HepG2 (cell line): Measurements from ENCODE around the gene CFAP99. TPM values are rescaled to one million over a fixed set of nuclear protein-coding genes. Genes with fewer than 3 reads are reported as not detected.

Experiments used
- ATAC-seq: fragments of 200-7000 bp; cut with Tn5 transposase; 3 replicates; pipeline ENCODE4 v1.9.1; 2020; ENCODE audit warnings: mild to moderate bottlenecking, moderate library complexity
- BruUV-seq: library from RNA; stranded (reverse); fragments of 400-500 nt; replicated peaks from 2 replicates; lab custom pipeline; 2021; lab: Mats Ljungman, UMichigan
- CTCF ChIA-PET: fragments of 300-600 bp; formaldehyde crosslinking; extraction: SDS; loops from one replicate; lab custom pipeline; 2021; ENCODE audit warnings: low total read pairs, inconsistent platforms, low intra/inter-chr PET ratio; lab: Yijun Ruan, JAX
- POLR2A ChIA-PET: fragments of 350-600 bp; sonication (Branson Sonifier 250); formaldehyde crosslinking; loops from one replicate; lab custom pipeline; 2020; ENCODE audit warnings: antibody characterized with exemption, inconsistent platforms; lab: Yijun Ruan, JAX
- DNase-seq: peaks from one replicate; pipeline ENCODE4 v3.0.0-alpha.2; 2015; ENCODE audit warnings: low spot score
- FAIRE-seq: peaks from 3 replicates; lab custom pipeline; 2011; peaks lifted over from hg19 to GRCh38; lab: Jason Lieb, UNC
- H2AFZ ChIP-seq: one replicate; pipeline ENCODE4 v1.6.1; 2011; ENCODE audit warnings: low read length, inconsistent platforms
- H3K27ac ChIP-seq: fragments of 300-600 bp; 3 replicates; pipeline ENCODE4 v1.8.0; 2011; ENCODE audit warnings: mixed run types, mild to moderate bottlenecking, mixed read lengths, low read length, inconsistent platforms; ENCODE audit not compliant: insufficient read depth; ENCODE audit errors: extremely low read length
- H3K27me3 ChIP-seq, 2 experiments: fragments of 200-600 bp in 1 of 2; 2 replicates in 1 of 2; 3 replicates in 1 of 2; pipeline versions ENCODE4 v1.6.0 to v1.8.0; 2011; ENCODE audit warnings: low read length in 2 of 2, mild to moderate bottlenecking in 2 of 2, moderate library complexity in 2 of 2, inconsistent platforms in 1 of 2; ENCODE audit not compliant: insufficient read depth in 2 of 2, control insufficient read depth in 1 of 2
- H3K36me3 ChIP-seq, 2 experiments: fragments of 200-600 bp in 1 of 2; replicated peaks in 1 of 2; 2 replicates in 1 of 2; 3 replicates in 1 of 2; pipeline versions ENCODE4 v1.5.1 to v1.8.0; 2011; ENCODE audit warnings: low read length in 2 of 2, inconsistent platforms in 1 of 2; ENCODE audit not compliant: insufficient read depth in 2 of 2, control insufficient read depth in 1 of 2
- H3K4me1 ChIP-seq: 2 replicates; pipeline ENCODE4 v1.5.1; 2012; ENCODE audit warnings: low read length, inconsistent platforms; ENCODE audit not compliant: insufficient read depth
- H3K4me2 ChIP-seq: 2 replicates; pipeline ENCODE4 v1.6.0; 2011; ENCODE audit warnings: low read depth, low read length, inconsistent platforms
- H3K4me3 ChIP-seq, 3 experiments: fragments of 200-600 bp in 1 of 3; sonication (generic), shearing (Covaris generic) in 1 of 3; replicated peaks in 1 of 3; 2 replicates each; pipeline ENCODE4 v1.5.1; 2011 to 2016; ENCODE audit warnings: low read length in 3 of 3, inconsistent platforms in 2 of 3, low read depth in 2 of 3, mild to moderate bottlenecking in 2 of 3, control low read depth in 1 of 3, mixed read lengths in 1 of 3; ENCODE audit not compliant: insufficient read depth in 1 of 3
- H3K79me2 ChIP-seq: one replicate; pipeline ENCODE4 v1.6.1; 2011; ENCODE audit warnings: low read length, inconsistent platforms; ENCODE audit not compliant: insufficient read depth
- H3K9ac ChIP-seq: 2 replicates; pipeline ENCODE4 v1.6.0; 2011; ENCODE audit warnings: mild to moderate bottlenecking, low read depth, low read length, inconsistent platforms; ENCODE audit not compliant: insufficient read depth
- H3K9me3 ChIP-seq: 2 replicates; pipeline ENCODE4 v1.5.1; 2012; ENCODE audit warnings: mild to moderate bottlenecking, low read length
- H4K20me1 ChIP-seq: 2 replicates; pipeline ENCODE4 v1.6.0; 2011; ENCODE audit warnings: inconsistent platforms, mild to moderate bottlenecking, low read length, moderate library complexity; ENCODE audit not compliant: insufficient read depth
- HOXA3 ChIP-seq: sonication (generic); formaldehyde crosslinking; IDR thresholded peaks from 2 replicates; pipeline ENCODE4 v1.5.0; 2020; ENCODE audit warnings: missing genetic modification reagents
- RARG ChIP-seq: sonication (generic); formaldehyde crosslinking; IDR thresholded peaks from 2 replicates; pipeline ENCODE4 v1.4.0; 2020; ENCODE audit warnings: low read depth, mild to moderate bottlenecking, missing genetic modification reagents
- ZNF564 ChIP-seq: sonication (generic); formaldehyde crosslinking; IDR thresholded peaks from 2 replicates; pipeline ENCODE4 v1.8.1; 2023; ENCODE audit warnings: mild to moderate bottlenecking, missing genetic modification reagents
- WGBS: methylation state at CpG from one replicate; pipeline ENCODE4 v1.1.6; 2017; ENCODE audit warnings: low lambda C conversion rate; 5-methylcytosine and 5-hydroxymethylcytosine counted together
- in situ Hi-C: cut with HindIII; loops from 2 replicates; pipeline ENCODE4 v1.10.0; 2017; ENCODE audit warnings: low pct_unique_long_range_greater_than_20kb; ENCODE audit not compliant: extremely low pct_ligation_motif_present
- intact Hi-C: fragments of 100-400 bp; cut with micrococcal nuclease; formaldehyde crosslinking; loops from one replicate; pipeline ENCODE4 v1.10.0; 2022; ENCODE audit not compliant: unreplicated experiment
- polyA plus RNA-seq, 8 experiments: library from polyadenylated mRNA; depleted of rRNA in 3 of 8; stranded (reverse) in 7 of 8; unstranded in 1 of 8; fragments of >200 nt; fragmentation: Illumina TruSeq in 4 of 8; extraction: Trizol in 4 of 8; gene quantifications; 2 replicates each; pipeline versions ENCODE4 v1.2.1 to v1.2.3, GENCODE V29; 2011 to 2016; ENCODE audit warnings: low read depth in 4 of 8, missing spikeins in 1 of 8, mixed read lengths in 1 of 8; ENCODE audit not compliant: insufficient read depth in 1 of 8
- total RNA-seq, 5 experiments: library from RNA; depleted of rRNA; stranded (reverse); fragments of >200 nt; fragmentation: Illumina TruSeq; extraction: Trizol; gene quantifications; 2 replicates each; pipeline ENCODE4 v1.2.3, GENCODE V29; 2016; ENCODE audit warnings: low read depth in 1 of 5
- TF ChIP-seq, protein P1 (sequence below): IDR thresholded peaks from 2 replicates; pipeline ENCODE4 v1.6.1; 2016; ENCODE audit warnings: mild to moderate bottlenecking

The CFAP99 gene
- total and polyA plus RNA-seq, 2 of the 13 experiments (the other 11 are each of a cell fraction or from before 2014, with no cell fraction given): not detected

- WGBS: 34% methylated on average over 5 of the region's 23 CpGs
- H3K4me2 ChIP-seq: no peak overlapping the region
- no peak for DNase-seq
- H2AFZ ChIP-seq: no peak overlapping the region
- no peaks in the 10 kb centered on the region for H4K20me1 ChIP-seq
- TF ChIP-seq HOXA3 (CRISPR knock-in tag) (no peak), RARG (CRISPR knock-in tag) (no peak), ZNF564 (CRISPR knock-in tag) (0 out of 2 replicates have a peak, but pooled peaks have one; percentile 45)
- TF ChIP-seq, protein P1, sequence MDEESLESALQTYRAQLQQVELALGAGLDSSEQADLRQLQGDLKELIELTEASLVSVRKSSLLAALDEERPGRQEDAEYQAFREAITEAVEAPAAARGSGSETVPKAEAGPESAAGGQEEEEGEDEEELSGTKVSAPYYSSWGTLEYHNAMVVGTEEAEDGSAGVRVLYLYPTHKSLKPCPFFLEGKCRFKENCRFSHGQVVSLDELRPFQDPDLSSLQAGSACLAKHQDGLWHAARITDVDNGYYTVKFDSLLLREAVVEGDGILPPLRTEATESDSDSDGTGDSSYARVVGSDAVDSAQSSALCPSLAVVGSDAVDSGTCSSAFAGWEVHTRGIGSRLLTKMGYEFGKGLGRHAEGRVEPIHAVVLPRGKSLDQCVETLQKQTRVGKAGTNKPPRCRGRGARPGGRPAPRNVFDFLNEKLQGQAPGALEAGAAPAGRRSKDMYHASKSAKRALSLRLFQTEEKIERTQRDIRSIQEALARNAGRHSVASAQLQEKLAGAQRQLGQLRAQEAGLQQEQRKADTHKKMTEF (CRISPR knock-in tag): no peak
- TF ChIP-seq, all 625 proteins: peak for 1
- FAIRE-seq (no peak), ATAC-seq (peak; percentile 32; the same call in 2 of the 3 replicates)
- in situ Hi-C loops (no loop called here), intact Hi-C loops (no loop called here)
- ChIA-PET POLR2A (no interaction called here), CTCF (no interaction called here)
- no peaks in the 10 kb centered on the region for H3K36me3 ChIP-seq
- no peak overlapping the region for H3K9ac ChIP-seq
- H3K4me1 ChIP-seq: peaks cover 15% of the 10 kb centered on the region
- no peaks in the 10 kb centered on the region for H3K9me3 ChIP-seq
- no TSS peak for BruUV-seq
- H3K4me3 ChIP-seq: no peak overlapping the region
- H3K79me2 ChIP-seq: no peaks in the 10 kb centered on the region
- H3K27me3 ChIP-seq: peaks cover 7 to 65% of the 10 kb centered on the region in 2 experiments; a peak in 4 of 5 replicates
- no peak overlapping the region for H3K27ac ChIP-seq
Observed at GRCh38 chr4:2427383-2428334, 8.9 kb downstream of the CFAP99 start.
